NCI-H2107 treated with DMSO at 0.1 percent for 48 hours (cell line): ENCODE data around the gene FAM219A.
"Not testable (repeated sequence)": the region's sequence is repeated elsewhere in the genome, so short reads cannot be mapped to it uniquely, and the experiment has no call there.

Source experiments
- DNase-seq: peaks from one replicate; lab custom pipeline; 2025; ENCODE audit not compliant: unreplicated experiment; lab: John Stamatoyannopoulos, UW

Gene FAM219A

GRCh38 chr9:34352957-34353356, 105.4 kb downstream of the FAM219A start:
- not testable (repeated sequence) for DNase-seq

- not testable (repeated sequence) for DNase-seq
Observed at GRCh38 chr9:34352122-34352652, 106.2 kb downstream of the FAM219A start.

GRCh38 chr9:34349324-34349723, 109.0 kb downstream of the FAM219A start:
- DNase-seq = no peak
